ENCODE data around the gene PEF1. TPM values are rescaled to one million over a fixed set of nuclear protein-coding genes. Genes with fewer than 3 reads are reported as not detected.

PEF1 gene
- 48.4 and 54.0 TPM in 2 replicates for total RNA-seq

DNA sequence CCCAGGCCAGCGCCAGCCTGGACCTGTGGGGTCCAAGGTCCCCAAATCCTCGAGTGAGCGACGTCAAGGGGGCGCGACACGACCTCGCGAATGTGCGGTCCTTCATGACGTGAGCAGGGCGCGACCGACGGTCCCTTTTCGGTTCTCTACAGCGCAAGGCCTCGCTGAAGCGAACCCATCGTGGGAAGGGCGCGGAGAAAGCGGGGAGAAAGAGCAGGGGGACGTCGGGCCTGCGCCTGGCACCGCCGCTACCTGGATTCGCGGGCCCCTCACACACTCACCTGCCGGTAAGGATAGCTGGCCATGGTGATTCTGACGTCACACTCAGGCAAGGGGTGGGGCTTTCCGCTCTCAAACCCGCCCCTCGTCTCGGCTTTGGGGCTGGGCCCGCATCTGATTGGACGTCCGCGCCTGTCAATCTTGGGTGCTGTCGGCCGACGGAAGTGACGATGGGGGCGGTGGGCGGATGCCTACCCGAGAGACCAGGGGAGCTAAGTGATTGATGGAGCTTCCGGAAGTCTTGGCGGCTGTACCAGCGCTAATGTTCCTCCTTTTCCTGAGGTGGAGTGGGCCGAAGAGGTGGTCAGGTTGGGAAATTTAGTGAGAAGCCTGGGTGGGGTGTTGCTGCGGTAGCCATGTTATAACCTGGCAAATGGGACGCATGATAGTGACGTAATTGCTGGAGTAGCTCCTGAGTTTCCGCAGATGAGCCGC, at the start of gene PEF1:
Gene PEF1 (minus strand): TSS at position 317 of the 714 bp plus-strand sequence. CDS start 12 bp downstream, at position 305.

GRCh38 chr1:31617218-31617915, 27.3 kb downstream of the PEF1 start, which contains the start of gene HCRTR1:
TSS of gene HCRTR1 (plus strand) at chr1:31617689. CDS start at chr1:31619193, 1,504 bp downstream.

Other genes starting within 250 kb of the PEF1 start
- 1.1 and 2.1 TPM in 2 replicates for gene SERINC2, start 231.7 kb downstream of the PEF1 start, total RNA-seq
- 0.94 and 2.4 TPM in 2 replicates for gene TINAGL1, start 68.4 kb downstream of the PEF1 start, total RNA-seq
- gene HCRTR1, start 27.2 kb downstream of the PEF1 start, total RNA-seq = not detected in 2 replicates
- 85.6 and 115 TPM in 2 replicates for gene COL16A1, start 59.1 kb upstream of the PEF1 start, total RNA-seq
- gene ADGRB2, start 119.5 kb upstream of the PEF1 start, total RNA-seq = 6.9 and 10.6 TPM in 2 replicates
- gene SPOCD1, start 171.1 kb upstream of the PEF1 start, total RNA-seq = 17.4 and 33.6 TPM in 2 replicates